Measurements from ENCODE around the gene MTSS2.

Gene MTSS2

DNA sequence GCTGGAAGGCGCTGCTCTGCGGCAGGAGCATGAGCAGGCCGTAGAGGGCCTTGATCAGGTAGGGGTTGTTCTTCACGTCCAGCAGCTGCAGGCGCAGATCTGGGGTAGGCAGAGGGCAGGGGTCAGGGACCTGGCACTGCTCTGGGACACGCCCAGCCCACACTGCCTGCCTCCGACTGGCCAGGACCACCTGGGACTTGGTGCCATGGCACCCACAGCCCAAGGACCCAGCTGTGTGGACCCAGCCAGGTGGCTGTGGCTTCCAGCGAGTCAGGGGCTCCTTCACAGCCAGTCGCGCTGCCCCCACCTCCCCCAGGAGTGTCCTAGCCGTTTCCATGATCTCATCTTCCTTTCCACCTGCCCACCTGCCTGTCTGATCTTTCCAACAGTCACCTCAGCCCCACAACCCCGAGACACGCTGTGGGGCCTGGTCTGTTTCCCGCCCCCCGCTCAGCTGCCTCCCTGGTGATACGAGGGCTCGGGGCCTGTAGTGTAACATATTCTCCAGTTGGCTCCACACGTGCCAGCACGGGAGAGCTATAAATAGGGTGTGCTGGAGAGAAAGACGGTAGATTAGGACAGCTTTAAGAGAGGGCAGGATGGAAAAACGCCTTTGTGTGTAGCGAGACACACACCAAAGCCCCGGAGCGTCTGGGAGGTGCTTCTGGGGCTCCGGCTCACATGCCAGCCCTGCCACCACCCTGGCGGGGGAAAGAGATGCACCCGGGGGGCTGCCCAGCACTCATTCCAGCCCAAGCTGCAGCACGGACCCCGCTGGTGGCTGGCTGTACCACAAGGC, 7.2 kb upstream of the MTSS2 start:
- H3K4me3 ChIP-seq (ENCODE audit: low read depth, low read length): no peak overlapping the region
- no peak for TF ChIP-seq CTCF (IDR thresholded peaks at IDR 0.05; ENCODE audit: low read depth, low read length)

GRCh38 chr16:70692130-70692872, 6.4 kb upstream of the MTSS2 start:
- TF ChIP-seq CTCF (IDR thresholded peaks at IDR 0.05; ENCODE audit: low read depth, low read length): no peak
- no peak overlapping the region for H3K4me3 ChIP-seq (ENCODE audit: low read depth, low read length)

DNA sequence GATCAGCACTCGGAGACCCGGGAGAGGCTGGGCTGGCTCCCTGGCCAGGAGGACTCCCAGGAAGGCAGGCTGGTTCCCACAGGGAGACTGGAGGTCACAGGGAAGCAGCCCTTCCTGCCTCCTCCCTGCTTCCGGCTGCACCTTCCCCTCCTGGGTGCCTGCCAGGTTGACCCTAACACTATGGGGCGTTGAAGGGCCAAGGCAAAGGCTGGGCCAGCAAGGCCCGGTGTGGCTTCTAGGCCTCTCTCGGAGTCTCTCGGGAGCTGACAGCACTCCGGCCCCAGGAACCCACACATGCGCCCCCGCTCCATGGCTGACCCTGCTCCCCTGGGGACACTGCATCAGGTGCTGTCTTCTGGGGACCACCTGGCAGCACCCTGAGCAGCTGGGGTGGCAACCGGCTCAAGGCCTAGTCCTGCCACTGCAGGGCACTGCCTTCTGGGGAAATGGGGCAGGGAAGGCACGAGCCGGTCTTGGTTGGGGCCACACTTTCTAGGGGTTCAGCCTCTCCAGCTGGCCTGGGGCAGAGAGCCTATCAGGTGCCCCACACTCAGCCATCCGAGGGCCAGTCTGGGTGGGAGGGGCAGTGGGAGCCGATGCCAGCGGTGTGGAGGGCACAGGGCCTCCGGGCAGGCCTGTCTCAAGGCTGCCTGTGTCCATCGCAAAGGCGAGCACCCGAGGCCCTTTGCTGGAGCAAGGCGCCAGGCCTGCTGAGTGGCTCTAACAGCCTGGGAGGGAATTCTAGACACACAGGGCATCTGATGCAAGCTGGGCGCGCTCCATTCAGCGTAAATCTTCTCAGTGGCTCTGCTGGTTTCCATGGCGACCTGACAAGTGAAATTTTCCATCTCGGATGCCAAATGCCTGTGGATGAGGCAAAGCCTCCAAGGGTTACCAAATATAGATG, 5.6 kb upstream of the MTSS2 start:
- TF ChIP-seq CTCF (IDR thresholded peaks at IDR 0.05; ENCODE audit: low read depth, low read length): no peak
- no peak overlapping the region for H3K4me3 ChIP-seq (ENCODE audit: low read depth, low read length)

DNA sequence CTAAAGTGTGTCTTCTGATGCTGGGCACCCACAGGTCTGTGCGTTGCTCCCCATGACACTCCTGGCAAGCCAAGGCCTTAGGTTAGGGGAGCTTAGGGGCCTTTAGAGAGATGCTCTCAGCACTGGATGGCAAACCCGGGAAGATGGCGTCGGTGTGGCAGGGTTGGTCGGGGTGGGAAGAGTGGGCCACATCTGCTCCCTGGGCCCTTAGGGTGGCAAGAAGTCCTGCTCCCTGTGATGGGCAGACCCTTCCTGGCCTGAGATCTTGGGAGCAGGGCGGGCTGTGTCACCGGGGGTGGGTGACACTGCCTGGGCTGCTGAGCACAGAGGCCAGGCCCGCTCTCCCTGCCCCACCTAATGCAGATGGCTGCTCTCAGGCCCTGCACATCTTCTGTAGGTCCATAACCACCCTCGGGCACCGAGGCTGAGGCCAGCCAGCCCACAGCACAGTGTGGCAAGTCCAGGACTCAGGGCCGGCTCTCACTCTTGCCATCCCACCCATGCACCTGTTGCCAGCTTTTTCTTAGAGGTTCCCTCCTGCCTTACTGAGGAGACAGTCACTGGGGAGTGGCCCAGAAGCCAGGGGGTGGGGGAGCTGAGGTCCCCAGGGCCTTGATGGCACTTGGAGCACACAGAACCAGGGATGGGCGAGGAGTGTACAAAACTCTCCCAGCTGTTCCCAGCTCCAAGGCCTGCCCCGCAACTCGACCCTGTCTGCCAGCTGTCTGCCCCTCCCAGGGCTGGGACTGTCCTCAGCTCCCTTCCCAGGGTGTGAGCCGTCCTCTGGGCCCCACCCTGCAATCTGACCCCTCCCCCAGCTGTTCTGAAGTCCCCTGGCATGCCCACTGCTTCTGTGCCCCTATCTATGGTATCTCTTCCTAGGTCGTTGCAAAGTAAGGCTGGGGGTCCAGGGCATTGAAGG, 4.4 kb upstream of the MTSS2 start:
- TF ChIP-seq CTCF (IDR thresholded peaks at IDR 0.05; ENCODE audit: low read depth, low read length): no peak

DNA sequence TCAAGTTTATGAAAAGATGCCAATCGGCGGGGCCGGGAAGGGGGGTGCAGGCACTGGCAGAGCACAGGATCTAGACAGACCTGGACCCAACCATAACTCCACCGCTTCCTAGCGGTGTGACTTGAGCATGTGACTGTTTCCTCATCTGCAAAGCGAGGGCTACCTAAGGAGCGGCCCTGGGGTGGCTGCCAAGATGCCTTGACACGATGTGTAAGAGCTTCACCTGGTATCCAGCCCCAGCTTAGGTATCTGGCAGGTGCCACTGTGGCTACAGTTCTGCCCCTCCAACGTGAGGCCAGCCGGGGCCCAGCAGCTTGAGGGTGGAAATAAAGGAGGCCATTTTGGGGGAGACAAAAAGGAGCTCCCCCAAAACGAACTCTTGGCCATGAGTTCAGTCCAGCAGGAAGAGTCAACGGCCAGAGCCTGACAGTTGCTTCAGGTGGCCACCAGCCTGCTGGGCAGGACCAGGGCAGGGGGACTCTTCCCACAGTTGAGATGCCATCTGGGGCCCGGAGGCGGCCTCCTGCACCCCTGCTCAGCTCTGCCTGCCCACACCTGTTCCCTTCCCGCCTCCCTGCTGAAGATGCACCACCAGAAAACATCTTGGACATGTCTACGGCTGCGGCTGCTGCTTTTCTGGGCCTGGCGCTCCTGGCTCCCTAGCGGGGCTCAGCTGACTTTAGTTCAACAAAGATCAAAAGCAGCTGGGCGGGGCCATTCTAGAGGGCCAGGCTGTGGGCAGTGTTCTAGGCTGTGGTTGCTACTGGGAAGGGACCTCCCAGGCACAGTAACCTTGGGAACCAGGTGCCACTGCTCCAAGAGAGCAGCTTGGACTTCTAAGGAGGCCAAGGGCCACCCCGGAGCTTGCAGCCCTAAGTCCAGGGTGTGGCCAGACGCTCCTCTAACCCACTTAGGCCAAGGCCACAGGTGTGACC, 3.4 kb upstream of the MTSS2 start:
- no peak for TF ChIP-seq CTCF (IDR thresholded peaks at IDR 0.05; ENCODE audit: low read depth, low read length)
- no peak overlapping the region for H3K4me3 ChIP-seq (ENCODE audit: low read depth, low read length)

More for the DNA sequence above, 4.4 kb upstream of the MTSS2 start:
- H3K4me3 ChIP-seq (ENCODE audit: low read depth, low read length): no peak overlapping the region

Measured in WI38 (cell line).